Endothelial cell of umbilical vein (primary cell): Measurements from ENCODE around the gene ADCYAP1R1. TPM values are rescaled to one million over a fixed set of nuclear protein-coding genes. Genes with fewer than 3 reads are reported as not detected.

Experiments
- BruUV-seq: library from RNA; stranded (reverse); fragments of 400-500 nt; replicated peaks from 2 replicates; lab custom pipeline; 2021; lab: Mats Ljungman, UMichigan
- CTCF ChIA-PET: fragments of 300-600, 350-600 bp; sonication (Branson Sonifier 250); formaldehyde crosslinking; loops from one replicate; lab custom pipeline; 2021; ENCODE audit warnings: antibody characterized with exemption, inconsistent platforms; lab: Charles Lee
- POLR2A ChIA-PET: fragments of 300-600, 350-600 bp; sonication (Branson Sonifier 250); formaldehyde crosslinking; loops from one replicate; lab custom pipeline; 2021; ENCODE audit warnings: antibody characterized with exemption, inconsistent platforms; lab: Charles Lee
- DNase-seq: peaks from one replicate; pipeline ENCODE4 v3.0.0-alpha.2; 2011; ENCODE audit warnings: low read depth, low spot score
- FAIRE-seq: peaks from 2 replicates; lab custom pipeline; 2011; peaks lifted over from hg19 to GRCh38; lab: Jason Lieb, UNC
- H2AFZ ChIP-seq: 2 replicates; pipeline ENCODE4 v1.6.0; 2012; ENCODE audit warnings: low read depth, low read length, control low read depth, inconsistent platforms
- H3K27ac ChIP-seq: 2 replicates; pipeline ENCODE4 v1.5.1; 2011; ENCODE audit warnings: low read depth, mild to moderate bottlenecking, control low read depth, low read length, moderate library complexity; ENCODE audit not compliant: insufficient read depth
- H3K27me3 ChIP-seq, 2 experiments: 2 replicates each; pipeline versions ENCODE4 v1.6.0 to v1.6.1; 2011; ENCODE audit warnings: low read length in 2 of 2, mixed read lengths in 1 of 2; ENCODE audit not compliant: control insufficient read depth in 2 of 2, insufficient read depth in 2 of 2
- H3K36me3 ChIP-seq, 2 experiments: 2 replicates in 1 of 2; 3 replicates in 1 of 2; pipeline ENCODE4 v1.5.1; 2011; ENCODE audit warnings: low read length in 2 of 2, mild to moderate bottlenecking in 1 of 2, moderate library complexity in 1 of 2; ENCODE audit not compliant: control insufficient read depth in 2 of 2, insufficient read depth in 2 of 2; ENCODE audit errors: extremely low read depth in 1 of 2
- H3K4me1 ChIP-seq: 3 replicates; pipeline ENCODE4 v1.5.1; 2011; ENCODE audit warnings: mild to moderate bottlenecking, low read length; ENCODE audit not compliant: control insufficient read depth, insufficient read depth; ENCODE audit errors: extremely low read depth
- H3K4me2 ChIP-seq: 2 replicates; pipeline ENCODE4 v1.6.1; 2011; ENCODE audit warnings: low read length, control low read depth, mixed read lengths; ENCODE audit not compliant: insufficient read depth
- H3K4me3 ChIP-seq, 3 experiments: fragments of 200-600 bp in 1 of 3; sonication (generic), shearing (Covaris generic) in 1 of 3; replicated peaks in 1 of 3; 2 replicates each; pipeline ENCODE4 v1.5.1; 2011 to 2016; ENCODE audit warnings: control low read depth in 3 of 3, low read length in 3 of 3, mild to moderate bottlenecking in 2 of 3, inconsistent platforms in 1 of 3, low read depth in 1 of 3, moderate library complexity in 1 of 3; ENCODE audit not compliant: insufficient read depth in 1 of 3
- H3K79me2 ChIP-seq: 2 replicates; pipeline ENCODE4 v1.6.0; 2012; ENCODE audit warnings: low read length, inconsistent platforms; ENCODE audit not compliant: control insufficient read depth, insufficient read depth
- H3K9ac ChIP-seq: replicated peaks from 2 replicates; pipeline ENCODE3; 2011; ENCODE audit warnings: low read length, control low read depth; ENCODE audit not compliant: insufficient read depth; ENCODE audit errors: extremely low read depth
- H3K9me1 ChIP-seq: replicated peaks from 3 replicates; pipeline ENCODE4 v1.6.0; 2011; ENCODE audit warnings: mild to moderate bottlenecking, low read length; ENCODE audit not compliant: control insufficient read depth, insufficient read depth; ENCODE audit errors: extremely low read depth
- H3K9me3 ChIP-seq: replicated peaks from 2 replicates; pipeline ENCODE4 v1.5.1; 2012; ENCODE audit warnings: low read length, inconsistent platforms; ENCODE audit not compliant: control insufficient read depth, insufficient read depth
- H4K20me1 ChIP-seq: replicated peaks from 2 replicates; pipeline ENCODE3; 2011; ENCODE audit warnings: mild to moderate bottlenecking, low read length; ENCODE audit not compliant: control insufficient read depth, insufficient read depth; ENCODE audit errors: extremely low read depth
- CTCF ChIP-seq, 2 donors: IDR thresholded peaks; 1 replicate in 1 of 2; 2 replicates in 1 of 2; pipeline ENCODE4 v1.5.1; 2011; ENCODE audit warnings: low read length in 2 of 2, mild to moderate bottlenecking in 2 of 2, moderate library complexity in 2 of 2, control low read depth in 1 of 2, inconsistent platforms in 1 of 2, low read depth in 1 of 2; ENCODE audit not compliant: insufficient read depth in 1 of 2; ENCODE audit errors: extremely low read depth in 1 of 2
- EZH2 ChIP-seq: IDR thresholded peaks from 2 replicates; pipeline ENCODE4 v1.6.1; 2012; ENCODE audit warnings: borderline replicate concordance, low read depth, mild to moderate bottlenecking, moderate library complexity, low read length, inconsistent platforms; ENCODE audit not compliant: severe bottlenecking
- FOS ChIP-seq: IDR thresholded peaks from 2 replicates; pipeline ENCODE4 v1.6.1; 2011; ENCODE audit warnings: mild to moderate bottlenecking, low read length, moderate library complexity, borderline replicate concordance; ENCODE audit not compliant: insufficient read depth
- GATA2 ChIP-seq: IDR thresholded peaks from 2 replicates; pipeline ENCODE4 v1.7.0; 2011; ENCODE audit warnings: low read depth, mild to moderate bottlenecking, moderate library complexity, mixed read lengths, low read length; ENCODE audit not compliant: insufficient read length, insufficient read depth
- JUN ChIP-seq: IDR thresholded peaks from 2 replicates; pipeline ENCODE4 v1.6.1; 2011; ENCODE audit warnings: borderline replicate concordance, low read depth; ENCODE audit not compliant: insufficient read length, insufficient read depth
- MAX ChIP-seq: IDR thresholded peaks from 2 replicates; pipeline ENCODE4 v1.6.1; 2011; ENCODE audit not compliant: insufficient read depth, insufficient read length
- MYC ChIP-seq: IDR thresholded peaks from one replicate; pipeline ENCODE4 v1.6.1; 2011; ENCODE audit warnings: mild to moderate bottlenecking, low read depth, low read length
- POLR2A ChIP-seq: IDR thresholded peaks from 2 replicates; pipeline ENCODE4 v1.6.1; 2012; ENCODE audit warnings: low read depth, mild to moderate bottlenecking, control low read depth, low read length
- POLR2AphosphoS5 ChIP-seq: IDR thresholded peaks from 2 replicates; pipeline ENCODE4 v1.6.1; 2012; ENCODE audit warnings: low read depth, mild to moderate bottlenecking, control low read depth, low read length, moderate library complexity; ENCODE audit not compliant: insufficient read depth
- dilution Hi-C: fragments of 300-500 bp; cut with MboI; formaldehyde crosslinking; loops from one replicate; pipeline ENCODE4 v1.15.0; 2019; ENCODE audit warnings: low sequenced_read_pairs; ENCODE audit not compliant: extremely low pct_ligation_motif_present
- intact Hi-C: fragments of 100-400 bp; cut with micrococcal nuclease; formaldehyde crosslinking; loops from one replicate; pipeline ENCODE4 v1.10.0; 2022
- polyA plus RNA-seq, 4 experiments: library from polyadenylated mRNA; depleted of rRNA in 3 of 4; stranded (reverse) in 3 of 4; unstranded in 1 of 4; fragments of >200 nt; gene quantifications; 2 replicates each; pipeline versions ENCODE4 v1.2.1 to v1.2.3, GENCODE V29; 2011 to 2012; ENCODE audit warnings: missing spikeins in 1 of 4
- total RNA-seq: library from RNA; stranded (reverse); gene quantifications from 2 replicates; pipeline ENCODE4 v1.2.3, GENCODE V29; 2021

The ADCYAP1R1 gene
- total and polyA plus RNA-seq, 2 donors (not counting 3 experiments of a cell fraction or from before 2014, with no cell fraction given) = 0.04 TPM; not detected in 1

GRCh38 chr7:31006857-31007256, 45.3 kb upstream of the ADCYAP1R1 start:
- Histone ChIP-seq H3K4me3 (no peak overlapping the region), H3K27me3 (peaks cover 3 to 14% of the 10 kb centered on the region in 2 experiments), H3K9me1 (no peaks in the 10 kb centered on the region), H2AFZ (no peak overlapping the region), H3K4me2 (no peak overlapping the region), H3K9me3 (no peaks in the 10 kb centered on the region), H3K36me3 (no peaks in the 10 kb centered on the region), H3K4me1 (no peaks in the 10 kb centered on the region), H4K20me1 (no peaks in the 10 kb centered on the region), H3K9ac (no peak overlapping the region), H3K79me2 (no peaks in the 10 kb centered on the region), H3K27ac (no peak overlapping the region)
- ChIA-PET POLR2A (no interaction called here), CTCF (interaction anchor here (1.3 kb wide), 1 partner anchor 116 kb away, joined by 4 read pairs; no protein-coding TSS in a partner anchor)
- no TSS peak for BruUV-seq
- TF ChIP-seq MAX = no peak
- no peak for TF ChIP-seq CTCF (IDR thresholded peaks at IDR 0.05; ENCODE audit: extremely low read depth in 1 of 2, insufficient read depth in 1 of 2, low read depth in 1 of 2, low read length in 2 of 2)
- TF ChIP-seq MYC = no peak
- no peak for TF ChIP-seq POLR2AphosphoS5
- TF ChIP-seq POLR2A = no peak
- TF ChIP-seq GATA2 = no peak
- TF ChIP-seq JUN = no peak
- TF ChIP-seq EZH2 = no peak
- TF ChIP-seq FOS = no peak
- DNase-seq (no peak), FAIRE-seq (no peak)
- dilution Hi-C loops (no loop called here), intact Hi-C loops (no loop called here)
